Femur (tissue), 1 donor: ENCODE data around the gene DMAC1.

ENCODE experiments used
- DNase-seq: peaks from one replicate; pipeline ENCODE4 v3.0.0-alpha.2; 2017

The DMAC1 gene, protein sequence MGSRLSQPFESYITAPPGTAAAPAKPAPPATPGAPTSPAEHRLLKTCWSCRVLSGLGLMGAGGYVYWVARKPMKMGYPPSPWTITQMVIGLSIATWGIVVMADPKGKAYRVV

GRCh38 chr9:7799234-7799943 is at the start of gene DMAC1:
DMAC1 (minus strand) TSS chr9:7799778; CDS start chr9:7799734, 44 bp downstream.
- peak; percentile 88 for DNase-seq

DNA sequence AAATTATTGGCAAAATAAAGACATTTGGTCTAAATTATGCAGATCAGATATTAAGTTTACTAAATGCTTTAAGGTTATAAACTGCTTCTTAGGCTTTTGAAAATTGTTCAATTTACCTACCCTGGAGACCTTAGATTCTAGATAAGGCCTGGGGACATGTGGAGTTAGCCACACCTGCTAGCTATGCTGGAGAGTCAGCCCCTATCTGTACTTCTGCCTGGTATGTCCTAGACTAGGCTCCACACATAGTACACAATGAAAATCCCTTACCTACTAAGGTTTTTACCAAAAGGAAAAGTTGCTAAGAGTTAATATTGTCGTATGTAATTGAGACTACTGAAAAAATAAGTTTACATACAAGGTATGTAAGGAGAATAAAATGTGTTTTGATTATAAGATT is 49.8 kb upstream of the DMAC1 start:
- no peak for DNase-seq

DNA sequence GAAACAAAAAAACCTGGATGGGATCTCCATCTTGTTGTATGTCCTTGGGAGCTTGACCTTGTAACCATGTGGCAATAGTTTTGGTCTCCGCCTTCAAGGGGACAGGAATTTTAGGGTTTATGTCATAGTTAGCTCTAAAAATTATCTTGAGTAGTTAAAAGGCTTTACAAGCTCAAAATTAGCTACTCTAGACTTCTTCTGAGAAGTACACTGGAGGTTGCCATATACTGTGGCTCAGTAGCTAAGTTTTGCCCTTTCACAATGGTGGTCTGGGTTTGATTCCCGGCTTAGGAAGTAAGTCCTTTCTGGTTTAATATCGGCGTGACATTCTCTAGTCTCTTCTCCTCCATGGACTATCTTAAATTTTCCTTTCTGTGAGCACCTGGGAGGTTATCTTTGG is 48.9 kb upstream of the DMAC1 start:
- no peak for DNase-seq

- DNase-seq, result no peak
These were observed 44.7 kb upstream of the DMAC1 start for GRCh38 chr9:7844242-7844641.

GRCh38 chr9:7841831-7842230 is 42.3 kb upstream of the DMAC1 start:
- no peak for DNase-seq

DNA sequence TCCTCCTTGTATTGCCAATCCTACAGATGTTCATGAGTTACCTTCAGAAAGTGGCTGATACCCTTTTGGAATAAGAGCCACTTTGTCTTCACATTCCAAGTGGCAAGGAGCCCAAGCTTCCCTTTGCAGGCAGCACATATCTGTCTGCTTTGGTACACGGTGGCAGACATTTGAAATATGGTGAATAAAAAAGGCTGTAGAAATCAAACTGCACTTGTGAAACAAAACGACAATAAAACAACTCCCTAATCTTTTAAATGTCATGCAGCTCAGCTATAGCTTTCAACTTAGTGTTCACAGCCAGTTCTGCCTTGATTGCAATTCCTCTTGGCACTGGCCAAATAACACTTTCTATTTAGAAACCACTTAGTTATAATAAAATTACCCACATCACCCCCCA is 35.0 kb upstream of the DMAC1 start:
- DNase-seq, result no peak

DNA sequence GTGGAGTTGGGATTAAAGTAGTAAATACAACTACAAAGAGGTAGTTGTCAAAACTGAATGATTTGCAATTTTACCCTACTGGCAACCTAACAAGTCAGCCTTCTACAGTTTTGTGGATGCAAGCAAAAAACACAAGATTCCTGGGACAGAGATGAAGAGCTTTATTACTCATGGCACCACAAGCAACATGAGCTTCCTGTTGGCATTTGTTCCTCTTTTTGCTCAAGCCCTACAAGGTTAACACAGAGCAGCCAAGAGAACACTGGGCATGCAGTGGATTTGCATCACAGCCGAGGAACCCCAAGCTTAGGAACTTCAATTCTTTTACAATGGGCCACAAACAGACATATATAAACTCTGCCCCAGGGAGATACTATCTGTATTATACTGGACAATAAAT is 28.8 kb upstream of the DMAC1 start:
- DNase-seq, result no peak

GRCh38 chr9:7827792-7828191 is 28.2 kb upstream of the DMAC1 start:
- DNase-seq, result no peak

DNA sequence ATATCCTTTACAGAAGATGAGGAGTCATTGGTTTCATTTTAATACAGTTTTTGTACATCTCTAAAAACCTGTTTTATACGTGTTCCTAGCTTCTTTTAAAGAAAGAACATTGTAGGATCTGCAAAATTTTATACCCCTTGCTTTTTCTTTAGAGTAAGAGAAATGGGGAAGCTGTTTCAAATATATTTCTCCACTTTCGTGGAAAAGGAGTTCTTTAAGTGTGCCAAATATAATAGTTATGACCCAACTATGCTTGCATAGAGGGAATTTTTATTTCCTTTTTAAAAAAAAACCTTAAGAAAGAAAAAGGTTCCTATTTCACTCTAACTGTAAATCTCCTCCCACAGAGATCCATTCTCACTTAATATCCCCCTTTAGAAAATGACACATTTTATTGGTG is 27.5 kb upstream of the DMAC1 start:
- DNase-seq, result no peak

DNA sequence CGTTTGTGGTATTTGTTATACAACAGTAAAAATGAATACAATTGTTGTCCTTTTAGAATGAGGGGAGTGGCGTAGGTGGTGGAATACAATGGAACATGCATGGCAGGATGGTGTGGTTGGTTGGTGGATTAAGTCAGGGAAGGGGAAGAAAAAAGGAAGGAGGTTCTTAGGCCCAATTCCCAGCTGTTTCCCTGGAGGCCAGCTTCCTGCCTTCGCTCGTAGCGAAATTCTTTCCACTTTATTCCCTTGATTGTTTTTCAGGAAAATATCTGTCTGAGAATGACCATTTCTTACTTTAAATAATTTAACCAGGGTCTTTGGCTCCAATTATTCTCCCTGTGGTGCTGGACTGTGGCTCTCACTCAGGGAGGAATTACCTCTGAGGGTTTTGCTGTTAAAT is 24.1 kb upstream of the DMAC1 start:
- peak; percentile 24 for DNase-seq

DNA sequence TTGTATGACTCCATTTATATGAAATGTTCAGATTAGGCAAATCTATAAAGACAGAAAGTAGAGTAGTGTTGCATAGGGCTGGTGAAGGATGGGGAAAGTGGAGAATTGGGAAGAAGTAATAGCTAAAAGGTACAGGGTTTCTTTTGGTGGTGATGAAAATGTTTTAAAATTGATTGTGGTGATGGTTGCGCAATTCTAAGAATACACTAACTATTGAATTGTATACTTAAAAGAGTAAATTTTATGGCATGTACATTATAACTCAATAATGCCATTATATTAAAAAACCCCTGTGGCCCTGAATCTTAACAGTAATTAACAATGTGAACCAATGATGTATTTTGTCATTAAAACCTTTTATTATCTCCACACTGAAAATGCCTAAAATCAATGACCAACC is 20.4 kb upstream of the DMAC1 start:
- DNase-seq, result no peak

GRCh38 chr9:7816021-7816420 is 16.4 kb upstream of the DMAC1 start:
- no peak for DNase-seq

GRCh38 chr9:7813030-7813429 is 13.5 kb upstream of the DMAC1 start:
- DNase-seq, result no peak

DNA sequence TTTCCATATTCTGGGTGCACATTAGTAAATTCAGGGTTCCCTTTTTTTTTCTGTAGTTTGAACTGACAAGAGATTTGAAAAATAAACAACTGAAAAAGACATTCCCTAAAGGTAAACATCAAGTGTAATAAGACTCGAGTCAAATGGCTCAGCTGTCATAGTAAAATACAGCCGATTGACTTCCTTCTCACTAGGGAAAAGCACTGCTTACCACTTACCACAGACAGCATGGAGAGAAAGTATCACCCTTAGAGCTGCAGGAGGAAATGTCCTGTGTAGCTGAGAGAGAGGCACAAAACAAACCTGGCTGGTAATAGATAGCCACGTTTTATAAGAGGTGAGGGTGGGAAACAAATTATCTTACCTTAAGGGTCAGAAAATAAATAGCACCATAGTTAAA is 12.1 kb upstream of the DMAC1 start:
- DNase-seq, result no peak

GRCh38 chr9:7802666-7803065 is 3.1 kb upstream of the DMAC1 start:
- DNase-seq, result no peak

- no peak for DNase-seq
These were observed 337 bp upstream of the DMAC1 start for GRCh38 chr9:7799944-7800285.

- no peak for DNase-seq
These were observed 5.4 kb downstream of the DMAC1 start for GRCh38 chr9:7794196-7794595.

DNA sequence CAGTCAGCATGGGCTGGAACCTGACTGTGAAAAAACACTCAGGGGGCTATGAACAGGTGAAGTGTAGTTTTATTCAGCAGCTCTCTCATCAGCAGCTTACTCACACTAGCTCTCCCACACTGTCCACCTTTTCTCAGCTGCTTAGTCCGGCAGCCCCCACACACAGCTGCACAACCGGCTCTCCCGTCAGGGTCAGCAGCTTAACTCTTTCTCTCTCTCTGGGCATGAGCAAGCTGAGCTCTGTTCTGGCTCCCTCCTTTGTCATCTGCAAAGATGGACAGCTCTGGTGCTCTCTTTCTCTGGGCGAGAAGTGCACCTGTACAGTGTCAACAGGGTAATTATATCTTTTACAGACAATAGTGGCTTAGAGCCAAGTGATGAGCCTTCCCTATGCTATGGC is 8.2 kb downstream of the DMAC1 start:
- no peak for DNase-seq

DNA sequence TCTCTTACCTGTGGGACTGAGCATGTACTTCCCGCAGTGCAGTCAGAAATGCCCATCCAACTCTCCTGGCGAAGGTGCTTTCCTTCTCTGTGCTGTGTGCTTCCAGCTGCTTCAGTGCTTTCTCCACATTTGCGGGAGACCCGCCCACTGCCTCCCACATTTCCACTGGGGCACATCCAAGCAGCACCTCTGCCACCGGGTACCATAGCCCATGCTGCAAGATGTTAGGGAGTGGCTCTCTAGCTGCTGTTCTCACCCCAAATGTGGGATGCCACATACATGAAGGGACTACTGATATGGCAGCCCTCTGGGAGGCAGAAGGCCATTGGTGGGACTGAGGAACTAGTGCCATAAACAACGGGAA is 8.8 kb downstream of the DMAC1 start:
- no peak for DNase-seq

GRCh38 chr9:7790022-7790818 is 9.4 kb downstream of the DMAC1 start:
- no peak for DNase-seq

- DNase-seq, result no peak
These were observed 10.8 kb downstream of the DMAC1 start for GRCh38 chr9:7788772-7789171.

- no peak for DNase-seq
These were observed 13.8 kb downstream of the DMAC1 start for GRCh38 chr9:7785813-7786212.

GRCh38 chr9:7784472-7784871 is 15.1 kb downstream of the DMAC1 start:
- DNase-seq, result no peak

GRCh38 chr9:7783635-7784063 is 15.9 kb downstream of the DMAC1 start:
- DNase-seq, result no peak
